H1 (cell line): ENCODE measurements around the gene CLEC16A. TPM values are rescaled to one million over a fixed set of nuclear protein-coding genes. Genes with fewer than 3 reads are reported as not detected.

Experiments
- CTCF ChIA-PET: fragments of 300-600 bp; sonication (Branson Sonifier 250); formaldehyde crosslinking; loops from one replicate; lab custom pipeline; 2021; ENCODE audit not compliant: partially characterized antibody; lab: Charles Lee
- POLR2A ChIA-PET: fragments of 300-600 bp; sonication (Branson Sonifier 250); formaldehyde crosslinking; loops from one replicate; lab custom pipeline; 2021; ENCODE audit warnings: inconsistent platforms; ENCODE audit not compliant: partially characterized antibody; lab: Charles Lee
- DNase-seq, 2 experiments: peaks; one replicate each; pipeline versions ENCODE4 v3.0.0 to v3.0.0-alpha.2; 2010 to 2022; ENCODE audit warnings: low spot score in 2 of 2, low read depth in 1 of 2, mixed read lengths in 1 of 2
- FAIRE-seq: peaks from 2 replicates; lab custom pipeline; 2011; peaks lifted over from hg19 to GRCh38; lab: Jason Lieb, UNC
- H2AFZ ChIP-seq: 2 replicates; pipeline ENCODE4 v1.8.1; 2012; ENCODE audit warnings: low read length, inconsistent platforms
- H2AK5ac ChIP-seq: 2 replicates; pipeline ENCODE4 v1.6.1; 2013; ENCODE audit warnings: low read depth, low read length
- H2BK120ac ChIP-seq: replicated peaks from 2 replicates; pipeline ENCODE3; 2013; ENCODE audit warnings: low read depth, low read length, inconsistent platforms
- H2BK12ac ChIP-seq: 2 replicates; pipeline ENCODE4 v1.6.1; 2013; ENCODE audit warnings: low read depth, low read length
- H2BK15ac ChIP-seq: 2 replicates; pipeline ENCODE4 v1.6.1; 2013; ENCODE audit warnings: low read length
- H2BK20ac ChIP-seq: 2 replicates; pipeline ENCODE4 v1.6.1; 2013; ENCODE audit warnings: low read length
- H2BK5ac ChIP-seq: 2 replicates; pipeline ENCODE4 v1.6.1; 2013; ENCODE audit warnings: low read depth, low read length
- H3K14ac ChIP-seq: 2 replicates; pipeline ENCODE4 v1.6.1; 2013; ENCODE audit warnings: inconsistent platforms; ENCODE audit not compliant: insufficient read length
- H3K18ac ChIP-seq: 2 replicates; pipeline ENCODE4 v1.6.1; 2013; ENCODE audit warnings: low read length; ENCODE audit errors: extremely low read depth
- H3K23ac ChIP-seq: 2 replicates; pipeline ENCODE4 v1.6.1; 2013; ENCODE audit warnings: inconsistent platforms; ENCODE audit not compliant: insufficient read length
- H3K23me2 ChIP-seq: 2 replicates; pipeline ENCODE4 v1.6.1; 2013; ENCODE audit warnings: low read depth, low read length
- H3K27ac ChIP-seq: 2 replicates; pipeline ENCODE4 v1.6.1; 2011; ENCODE audit warnings: low read depth, low read length, inconsistent platforms
- H3K27me3 ChIP-seq, 4 experiments: replicated peaks in 1 of 4; 1 replicate in 1 of 4; 2 replicates in 3 of 4; pipeline versions ENCODE4 v1.6.1 to v1.8.1; 2011 to 2013; ENCODE audit warnings: low read length in 3 of 4, mild to moderate bottlenecking in 3 of 4, inconsistent platforms in 2 of 4, mixed read lengths in 2 of 4, moderate library complexity in 1 of 4; ENCODE audit not compliant: control insufficient read depth in 3 of 4, insufficient read depth in 3 of 4; ENCODE audit errors: extremely low read depth in 1 of 4
- H3K36me3 ChIP-seq, 4 experiments: 2 replicates each; pipeline versions ENCODE4 v1.6.1 to v1.8.1; 2011 to 2013; ENCODE audit warnings: mild to moderate bottlenecking in 4 of 4, low read length in 3 of 4, moderate library complexity in 2 of 4, control low read depth in 1 of 4, inconsistent platforms in 1 of 4; ENCODE audit not compliant: insufficient read depth in 4 of 4, control insufficient read depth in 2 of 4
- H3K4ac ChIP-seq: replicated peaks from 2 replicates; pipeline ENCODE3; 2013; ENCODE audit warnings: low read length, low read depth, mixed read lengths, inconsistent platforms; ENCODE audit not compliant: insufficient read length
- H3K4me1 ChIP-seq, 4 experiments: replicated peaks in 1 of 4; 1 replicate in 1 of 4; 2 replicates in 3 of 4; pipeline versions ENCODE4 v1.6.1 to v1.8.1; 2011 to 2013; ENCODE audit warnings: low read length in 3 of 4, inconsistent platforms in 2 of 4, mixed read lengths in 1 of 4; ENCODE audit not compliant: insufficient read depth in 4 of 4, control insufficient read depth in 3 of 4
- H3K4me2 ChIP-seq, 2 experiments: 2 replicates each; pipeline versions ENCODE4 v1.6.1 to v1.8.1; 2011 to 2013; ENCODE audit warnings: low read depth in 2 of 2, low read length in 2 of 2, control low read depth in 1 of 2, inconsistent platforms in 1 of 2, mild to moderate bottlenecking in 1 of 2; ENCODE audit not compliant: insufficient read depth in 1 of 2
- H3K4me3 ChIP-seq, 4 experiments: fragments of 200-600, 300-600 bp in 1 of 4; sonication (generic), shearing (Covaris generic), sonication (Bioruptor Twin) in 1 of 4; 2 replicates each; pipeline versions ENCODE4 v1.5.1 to v1.8.1; 2011 to 2016; ENCODE audit warnings: low read length in 4 of 4, low read depth in 3 of 4, control low read depth in 2 of 4, inconsistent platforms in 2 of 4, mild to moderate bottlenecking in 2 of 4, mixed read lengths in 1 of 4, moderate library complexity in 1 of 4; ENCODE audit not compliant: insufficient read depth in 2 of 4; ENCODE audit errors: extremely low read depth in 1 of 4
- H3K56ac ChIP-seq: replicated peaks from 2 replicates; pipeline ENCODE3; 2013; ENCODE audit warnings: low read depth, mild to moderate bottlenecking, mixed read lengths, low read length, inconsistent platforms; ENCODE audit not compliant: insufficient read length
- H3K79me1 ChIP-seq: 2 replicates; pipeline ENCODE4 v1.6.1; 2013; ENCODE audit warnings: low read depth, low read length, control low read depth
- H3K79me2 ChIP-seq, 2 experiments: 2 replicates each; pipeline versions ENCODE4 v1.6.1 to v1.8.1; 2012 to 2013; ENCODE audit warnings: low read length in 2 of 2, mild to moderate bottlenecking in 2 of 2, inconsistent platforms in 1 of 2; ENCODE audit not compliant: insufficient read depth in 2 of 2, control insufficient read depth in 1 of 2
- H3K9ac ChIP-seq, 4 experiments: replicated peaks in 1 of 4; 1 replicate in 1 of 4; 2 replicates in 3 of 4; pipeline versions ENCODE4 v1.6.1 to v1.8.1; 2011 to 2013; ENCODE audit warnings: low read depth in 3 of 4, low read length in 3 of 4, control low read depth in 2 of 4, mild to moderate bottlenecking in 2 of 4, moderate library complexity in 2 of 4, inconsistent platforms in 1 of 4; ENCODE audit errors: extremely low read depth in 1 of 4
- H3K9me3 ChIP-seq, 2 experiments: 2 replicates each; pipeline versions ENCODE4 v1.6.1 to v1.8.1; 2012 to 2013; ENCODE audit warnings: mild to moderate bottlenecking in 2 of 2, moderate library complexity in 2 of 2, control low read depth in 1 of 2, inconsistent platforms in 1 of 2, low read depth in 1 of 2, low read length in 1 of 2, mixed read lengths in 1 of 2; ENCODE audit not compliant: insufficient read depth in 2 of 2
- H4K20me1 ChIP-seq, 2 experiments: replicated peaks in 1 of 2; 2 replicates each; pipeline versions ENCODE3 to v1.8.1; 2011 to 2013; ENCODE audit warnings: inconsistent platforms in 2 of 2, low read length in 2 of 2, mild to moderate bottlenecking in 1 of 2; ENCODE audit not compliant: insufficient read depth in 2 of 2, control insufficient read depth in 1 of 2
- H4K5ac ChIP-seq: 2 replicates; pipeline ENCODE4 v1.6.1; 2013; ENCODE audit warnings: low read length, low read depth, mixed read lengths, inconsistent platforms; ENCODE audit not compliant: insufficient read length
- H4K8ac ChIP-seq: 2 replicates; pipeline ENCODE4 v1.8.0; 2013; ENCODE audit warnings: mild to moderate bottlenecking, moderate library complexity, low read length, inconsistent platforms; ENCODE audit not compliant: insufficient read depth; ENCODE audit errors: extremely low read depth
- H4K91ac ChIP-seq: replicated peaks from 2 replicates; pipeline ENCODE3; 2013; ENCODE audit warnings: low read length, mixed read lengths, inconsistent platforms; ENCODE audit not compliant: insufficient read length
- TCF12 ChIP-seq: IDR thresholded peaks from 2 replicates; pipeline ENCODE4 v1.6.1; 2011; ENCODE audit warnings: low read depth, mild to moderate bottlenecking, low read length
- WGBS, 2 experiments: shearing (Covaris generic) in 1 of 2; methylation state at CpG; one replicate each; pipeline versions ENCODE4 v1.1.6 to v1.1.7; 2013 to 2015; ENCODE audit warnings: low lambda C conversion rate in 2 of 2, mixed read lengths in 2 of 2, inconsistent platforms in 1 of 2, low coverage in 1 of 2, missing lambda C conversion rate in 1 of 2; ENCODE audit not compliant: insufficient replicate concordance in 2 of 2, insufficient coverage in 1 of 2, insufficient read length in 1 of 2; ENCODE audit errors: extremely low coverage in 1 of 2, missing lambda C conversion rate in 1 of 2; 5-methylcytosine and 5-hydroxymethylcytosine counted together
- polyA plus RNA-seq, 7 experiments: library from polyadenylated mRNA; depleted of rRNA in 3 of 7; stranded (reverse) in 5 of 7; unstranded in 2 of 7; fragments of >200 nt in 5 of 7; fragments of 200-250 nt in 2 of 7; gene quantifications; 1 replicate in 5 of 7; 2 replicates in 1 of 7; 4 replicates in 1 of 7; pipeline versions ENCODE4 v1.2.1 to v1.2.3, GENCODE V29; 2011 to 2013; ENCODE audit warnings: missing spikeins in 2 of 7, mixed read lengths in 2 of 7
- total RNA-seq: library from RNA; stranded (reverse); fragmentation: NEBNext Ultra II Directional; extraction: Animal tissue kit (Norgen Biotek cat#: 25700); gene quantifications from 2 replicates; pipeline ENCODE4 v1.2.1, GENCODE V29; 2021

CLEC16A gene
- total and polyA plus RNA-seq, 2 of the 8 experiments (the other 6 are each of a cell fraction or from before 2014, with no cell fraction given): 7.6 to 19.3 TPM

DNA sequence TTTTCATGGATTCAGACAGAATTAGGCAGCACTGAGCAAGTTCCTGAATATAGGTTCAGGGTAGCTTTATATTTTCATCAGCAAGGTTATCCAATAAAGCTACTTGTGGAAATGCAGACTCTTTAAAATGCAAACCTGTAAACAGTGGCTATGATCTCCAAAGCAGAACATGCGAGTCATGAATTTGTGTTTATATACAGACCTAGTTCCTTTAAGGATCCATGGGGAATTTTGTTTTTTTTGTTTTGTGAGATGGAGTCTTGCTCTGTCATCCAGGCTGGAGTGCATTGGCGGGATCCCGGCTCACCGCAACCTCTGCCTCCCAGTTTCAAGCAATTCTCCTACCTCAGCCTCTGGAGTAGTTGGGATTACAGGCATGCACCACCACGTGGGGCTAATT is 14.8 kb downstream of the CLEC16A start:
- POLR2A ChIA-PET: interaction anchor here (0.5 kb wide), 1 partner anchor 296 kb away, joined by 3 read pairs; no protein-coding TSS in a partner anchor
- Histone ChIP-seq H3K27ac (no peak overlapping the region), H3K9ac (no peak overlapping the region), H4K5ac (no peak overlapping the region), H3K27me3 (no peaks in the 10 kb centered on the region), H3K9me3 (no peaks in the 10 kb centered on the region), H3K23ac (no peak overlapping the region), H2BK5ac (no peak overlapping the region), H3K4me2 (no peak overlapping the region), H4K91ac (no peak overlapping the region), H3K56ac (no peak overlapping the region), H2AFZ (no peak overlapping the region), H3K4me3 (no peak overlapping the region), H3K79me2 (peaks cover 0 to 5% of the 10 kb centered on the region in 2 experiments; a peak in 1 of 4 replicates), H2BK20ac (no peak overlapping the region), H3K4ac (no peak overlapping the region), H4K8ac (no peak overlapping the region), H3K36me3 (peaks cover 0 to 10% (median 2%) of the 10 kb centered on the region in 4 experiments; a peak in 2 of 8 replicates), H2BK12ac (no peak overlapping the region), H3K18ac (no peak overlapping the region), H3K23me2 (no peaks in the 10 kb centered on the region), H2BK120ac (no peak overlapping the region), H3K4me1 (peaks cover 0 to under 1% (median under 1%) of the 10 kb centered on the region in 4 experiments; a peak in 3 of 7 replicates), H3K79me1 (peaks cover 4% of the 10 kb centered on the region; the same call in 1 of the 2 replicates), H3K14ac (no peak overlapping the region), H4K20me1 (peaks cover 3 to 7% of the 10 kb centered on the region in 2 experiments), H2AK5ac (no peak overlapping the region), H2BK15ac (no peak overlapping the region)
- DNase-seq (no peak), FAIRE-seq (no peak)
- WGBS, 2 experiments: 85% methylated on average over 5 of the region's 5 CpGs; no CpG with 5 or more reads in 1 of the 2 experiments
- CTCF ChIA-PET: interaction anchor here (0.6 to 2.7 kb wide), 9 partner anchors 8 to 484 kb away, joined by 3 to 6 read pairs (median 3); no protein-coding TSS in a partner anchor
- no peak for TF ChIP-seq TCF12
